ENCODE results near the gene LAMA5. TPM values are rescaled to one million over a fixed set of nuclear protein-coding genes. Genes with fewer than 3 reads are reported as not detected.

Gene LAMA5
- total RNA-seq, 2 experiments from 2014 or later, result 0.40 to 0.63 TPM

DNA sequence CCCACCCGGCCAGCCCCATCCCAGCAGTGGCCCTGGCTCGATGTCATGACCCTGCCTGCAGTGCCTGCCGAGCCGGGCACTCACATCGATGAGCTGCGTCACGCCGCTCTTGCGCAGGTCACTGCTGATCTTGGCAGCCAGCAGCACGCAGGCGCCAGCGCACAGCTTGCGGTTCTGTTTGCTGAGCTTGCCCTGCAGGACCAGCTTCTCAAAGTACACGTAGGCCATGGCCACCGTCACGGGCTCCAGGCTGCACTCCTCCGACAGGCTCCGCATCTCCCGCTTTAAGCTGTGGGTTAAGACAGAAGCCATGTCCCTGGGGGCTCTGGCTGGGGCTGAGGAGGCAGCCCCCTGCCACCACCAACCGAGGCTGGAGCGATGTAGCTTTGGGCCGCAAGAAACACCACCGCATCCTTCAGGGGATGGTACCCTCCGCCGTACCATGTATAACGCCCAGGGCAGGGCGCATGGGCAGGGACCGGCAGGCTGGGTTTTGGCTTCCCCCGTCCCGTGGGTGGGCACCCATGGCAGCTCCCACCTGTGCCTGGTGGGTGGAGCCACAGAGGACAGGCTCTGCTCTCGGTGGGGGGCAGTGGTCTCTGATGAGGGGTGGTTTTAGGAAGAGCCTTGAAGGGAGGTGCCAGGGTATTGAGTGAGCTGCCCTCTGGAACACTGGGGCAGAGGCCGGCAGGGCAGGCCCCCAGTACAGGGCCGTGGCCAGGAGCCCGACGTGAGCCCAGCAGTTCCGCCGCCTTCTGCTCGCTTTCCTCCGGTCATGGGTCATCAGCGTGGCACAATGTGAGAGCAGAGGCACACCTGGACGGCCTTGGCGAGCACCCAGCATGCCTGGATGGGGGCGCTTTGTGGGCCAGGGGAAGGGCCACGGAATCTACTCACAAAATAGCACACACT lies 24.3 kb upstream of the LAMA5 start:
- Mint-ChIP-seq H3K27me3 (ENCODE audit: low read depth) (no peaks in the 10 kb centered on the region), H3K4me3 (no peak overlapping the region), H3K27ac (no peak overlapping the region), H3K9me3 (ENCODE audit: insufficient read depth) (no peaks in the 10 kb centered on the region), H3K4me1 (ENCODE audit: low read depth) (peaks cover 23% of the 10 kb centered on the region), H3K36me3 (ENCODE audit: low read depth) (peaks cover 40% of the 10 kb centered on the region)
- no peak for ATAC-seq
- DNase-seq, result no peak
- ChIA-PET CTCF (interaction anchor here (1.0 to 1.1 kb wide), 2 partner anchors 9 to 89 kb away, joined by 3 read pairs; partner anchors contain the start of gene ADRM1), POLR2A (interaction anchor here (1.0 kb wide), 1 partner anchor 9 kb away, joined by 3 read pairs; no protein-coding TSS in a partner anchor)

GRCh38 chr20:62390317-62391164 lies 23.4 kb upstream of the LAMA5 start:
- Mint-ChIP-seq H3K4me1 (ENCODE audit: low read depth) (peaks cover 29% of the 10 kb centered on the region), H3K36me3 (ENCODE audit: low read depth) (peaks cover 43% of the 10 kb centered on the region), H3K4me3 (no peak overlapping the region), H3K27me3 (ENCODE audit: low read depth) (no peaks in the 10 kb centered on the region), H3K9me3 (ENCODE audit: insufficient read depth) (no peaks in the 10 kb centered on the region), H3K27ac (no peak overlapping the region)
- ATAC-seq (no peak), DNase-seq (no peak)
- CTCF ChIA-PET, result interaction anchor here (0.6 to 1.1 kb wide), 4 partner anchors 8 to 166 kb away, joined by 3 read pairs; partner anchors contain the start of gene ADRM1
- POLR2A ChIA-PET, result interaction anchor here (0.7 to 1.0 kb wide), 2 partner anchors 10 to 43 kb away, joined by 3 read pairs; no protein-coding TSS in a partner anchor

DNA sequence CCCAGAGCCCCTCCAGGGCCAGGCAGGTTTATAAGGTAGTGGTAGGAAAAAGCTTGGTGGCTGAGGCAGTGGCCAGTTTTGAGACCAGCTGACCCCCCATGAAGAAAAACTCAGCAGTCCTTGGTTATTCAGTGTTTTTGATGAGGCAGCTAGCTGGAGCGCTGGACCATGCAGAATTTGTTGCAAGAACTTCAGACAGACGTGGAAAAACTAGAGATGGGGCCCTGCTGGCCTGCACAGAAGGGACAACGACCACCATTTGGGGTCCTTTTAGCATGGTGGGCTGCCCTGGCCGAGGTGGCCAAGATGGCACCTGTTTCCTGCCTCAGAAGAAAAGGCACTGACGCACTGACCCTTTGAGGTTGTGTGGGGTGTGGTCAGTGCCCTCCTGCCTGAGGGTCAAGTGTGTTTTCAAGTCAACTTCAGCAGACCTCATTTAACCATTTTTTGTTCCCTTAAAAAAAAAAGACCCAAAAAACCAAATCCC lies 22.5 kb upstream of the LAMA5 start:
- POLR2A ChIA-PET, result interaction anchor here (0.7 kb wide), 1 partner anchor 42 kb away, joined by 3 read pairs; no protein-coding TSS in a partner anchor
- peaks cover 34% of the 10 kb centered on the region for H3K4me1 Mint-ChIP-seq (ENCODE audit: low read depth)
- H3K4me3 Mint-ChIP-seq, result peak overlapping the region; percentile 28
- H3K27ac Mint-ChIP-seq, result peak overlapping the region; percentile 75
- no peaks in the 10 kb centered on the region for H3K9me3 Mint-ChIP-seq (ENCODE audit: insufficient read depth)
- H3K36me3 Mint-ChIP-seq (ENCODE audit: low read depth), result peaks cover 45% of the 10 kb centered on the region
- DNase-seq, result no peak
- ATAC-seq, result no peak
- CTCF ChIA-PET, result no interaction called here
- no peaks in the 10 kb centered on the region for H3K27me3 Mint-ChIP-seq (ENCODE audit: low read depth)

DNA sequence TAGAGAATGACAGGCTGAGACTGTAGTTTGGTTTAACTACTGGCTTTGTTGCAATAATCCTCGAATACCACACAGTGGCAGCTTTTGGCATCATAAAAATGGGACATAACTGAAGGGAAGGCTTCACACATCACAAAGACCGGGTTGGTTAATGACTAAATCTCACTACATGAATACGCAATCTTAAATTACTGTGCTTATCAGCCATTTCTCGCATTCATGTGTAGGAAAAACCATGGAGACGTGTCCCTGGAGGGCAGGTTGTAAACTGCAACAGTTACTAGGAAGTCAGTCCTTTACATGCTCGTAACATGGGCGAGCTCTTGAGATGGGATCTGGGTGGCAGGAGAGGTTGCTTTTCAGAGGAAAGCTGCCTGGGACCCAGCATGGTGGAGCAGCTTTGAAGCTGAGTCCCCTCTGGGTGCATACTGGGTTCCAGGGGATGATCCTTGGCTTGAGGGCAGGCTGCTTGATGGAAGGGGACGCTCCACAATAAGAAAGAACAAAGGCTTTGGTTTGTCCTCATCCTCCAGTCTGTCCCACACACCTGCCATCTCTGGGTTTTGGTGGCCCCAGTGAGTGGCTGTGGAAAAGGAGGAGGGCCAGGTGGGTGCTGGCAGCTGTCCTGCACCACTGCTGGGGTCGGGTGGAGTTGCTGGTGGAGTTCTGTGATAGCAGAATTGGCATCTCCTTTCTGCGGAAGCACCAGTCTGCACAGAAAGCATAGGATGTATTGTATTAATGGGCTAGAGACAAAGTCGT lies 21.9 kb upstream of the LAMA5 start:
- Mint-ChIP-seq H3K36me3 (ENCODE audit: low read depth) (peaks cover 47% of the 10 kb centered on the region), H3K27ac (peak overlapping the region; percentile 92), H3K4me1 (ENCODE audit: low read depth) (peaks cover 39% of the 10 kb centered on the region), H3K4me3 (peak overlapping the region; percentile 87), H3K27me3 (ENCODE audit: low read depth) (no peaks in the 10 kb centered on the region), H3K9me3 (ENCODE audit: insufficient read depth) (no peaks in the 10 kb centered on the region)
- POLR2A ChIA-PET, result interaction anchor here (0.7 kb wide), 1 partner anchor 12 kb away, joined by 3 read pairs; no protein-coding TSS in a partner anchor
- no peak for DNase-seq
- CTCF ChIA-PET, result no interaction called here
- ATAC-seq, result no peak

DNA sequence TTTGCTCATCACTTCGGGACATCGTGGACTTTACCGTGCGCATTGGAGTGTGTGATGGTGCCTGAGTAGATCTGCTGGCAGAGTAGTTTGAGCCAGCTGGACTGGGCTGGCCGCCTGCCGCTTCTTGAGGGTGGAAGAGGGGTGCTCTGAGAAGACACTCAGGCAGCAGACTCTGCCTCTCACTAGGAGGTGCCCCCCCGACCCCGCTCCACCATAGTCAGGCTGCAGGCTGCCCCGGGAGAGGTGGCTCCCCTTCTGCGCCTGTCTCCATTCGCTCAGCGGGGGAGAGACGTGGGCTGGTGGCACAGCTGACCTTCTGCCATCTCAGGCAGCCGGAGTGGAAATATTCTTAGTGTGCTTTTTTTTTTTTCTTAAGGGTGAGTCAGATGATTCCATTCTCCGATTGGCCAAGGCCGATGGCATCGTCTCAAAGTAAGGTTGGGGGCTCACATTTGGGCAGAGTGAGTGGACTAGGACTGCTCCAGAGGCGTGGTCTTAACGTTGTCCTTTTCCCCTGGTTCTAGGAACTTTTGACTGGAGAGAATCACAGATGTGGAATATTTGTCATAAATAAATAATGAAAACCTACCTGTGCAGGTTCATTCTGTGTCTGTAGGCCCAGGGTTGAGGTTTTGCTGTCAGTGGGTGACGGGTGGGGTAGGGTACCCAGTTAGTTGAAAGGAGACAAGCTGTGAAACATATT lies 21.0 kb upstream of the LAMA5 start:
- POLR2A ChIA-PET, result interaction anchor here (0.6 to 0.7 kb wide), 3 partner anchors 13 to 103 kb away, joined by 3 to 4 read pairs (median 3); no protein-coding TSS in a partner anchor
- Mint-ChIP-seq H3K4me3 (peak overlapping the region; percentile 87), H3K27me3 (ENCODE audit: low read depth) (no peaks in the 10 kb centered on the region), H3K9me3 (ENCODE audit: insufficient read depth) (no peaks in the 10 kb centered on the region), H3K36me3 (ENCODE audit: low read depth) (peaks cover 48% of the 10 kb centered on the region), H3K4me1 (ENCODE audit: low read depth) (peaks cover 45% of the 10 kb centered on the region), H3K27ac (peak overlapping the region; percentile 92)
- DNase-seq (no peak), ATAC-seq (no peak)
- CTCF ChIA-PET, result no interaction called here

GRCh38 chr20:62387219-62387913 lies 20.3 kb upstream of the LAMA5 start:
- no peak for ATAC-seq
- ChIA-PET CTCF (interaction anchor here (1.0 to 1.9 kb wide), 4 partner anchors 85 to 265 kb away, joined by 3 to 4 read pairs (median 3); partner anchors contain the start of genes ADRM1 and LSM14B), POLR2A (interaction anchor here (0.6 to 1.4 kb wide), 5 partner anchors 12 to 103 kb away, joined by 3 to 6 read pairs (median 4); no protein-coding TSS in a partner anchor)
- Mint-ChIP-seq H3K36me3 (ENCODE audit: low read depth) (peaks cover 53% of the 10 kb centered on the region), H3K9me3 (ENCODE audit: insufficient read depth) (no peaks in the 10 kb centered on the region), H3K27ac (peak overlapping the region; percentile 92), H3K4me3 (peak overlapping the region; percentile 87), H3K4me1 (ENCODE audit: low read depth) (peaks cover 50% of the 10 kb centered on the region), H3K27me3 (ENCODE audit: low read depth) (no peaks in the 10 kb centered on the region)
- DNase-seq, result peak; percentile 53

GRCh38 chr20:62386383-62387218 lies 19.5 kb upstream of the LAMA5 start, which contains the start of gene RPS21:
TSS of gene RPS21 (plus strand) at chr20:62387103. CDS start at chr20:62387339, 236 bp downstream.
- peak within 1 kb of the TSS; percentile 87 for H3K4me3 Mint-ChIP-seq
- peaks cover 56% of the 10 kb centered on the region for H3K36me3 Mint-ChIP-seq (ENCODE audit: low read depth)
- CTCF ChIA-PET, result interaction anchor here (0.7 to 1.9 kb wide), 5 partner anchors 84 to 320 kb away, joined by 3 to 4 read pairs (median 3); partner anchors contain the start of genes ADRM1 and LSM14B
- POLR2A ChIA-PET, result interaction anchor here (0.5 to 1.4 kb wide), 8 partner anchors 13 to 243 kb away, joined by 3 to 6 read pairs (median 4); partner anchors contain the start of genes PSMA7 and SS18L1
- H3K9me3 Mint-ChIP-seq (ENCODE audit: insufficient read depth), result no peaks in the 10 kb centered on the region
- H3K4me1 Mint-ChIP-seq (ENCODE audit: low read depth), result peaks cover 50% of the 10 kb centered on the region
- H3K27me3 Mint-ChIP-seq (ENCODE audit: low read depth), result no peaks in the 10 kb centered on the region
- peak within 1 kb of the TSS; percentile 92 for H3K27ac Mint-ChIP-seq
- DNase-seq (peak; percentile 96), ATAC-seq (peak; percentile 94)

DNA sequence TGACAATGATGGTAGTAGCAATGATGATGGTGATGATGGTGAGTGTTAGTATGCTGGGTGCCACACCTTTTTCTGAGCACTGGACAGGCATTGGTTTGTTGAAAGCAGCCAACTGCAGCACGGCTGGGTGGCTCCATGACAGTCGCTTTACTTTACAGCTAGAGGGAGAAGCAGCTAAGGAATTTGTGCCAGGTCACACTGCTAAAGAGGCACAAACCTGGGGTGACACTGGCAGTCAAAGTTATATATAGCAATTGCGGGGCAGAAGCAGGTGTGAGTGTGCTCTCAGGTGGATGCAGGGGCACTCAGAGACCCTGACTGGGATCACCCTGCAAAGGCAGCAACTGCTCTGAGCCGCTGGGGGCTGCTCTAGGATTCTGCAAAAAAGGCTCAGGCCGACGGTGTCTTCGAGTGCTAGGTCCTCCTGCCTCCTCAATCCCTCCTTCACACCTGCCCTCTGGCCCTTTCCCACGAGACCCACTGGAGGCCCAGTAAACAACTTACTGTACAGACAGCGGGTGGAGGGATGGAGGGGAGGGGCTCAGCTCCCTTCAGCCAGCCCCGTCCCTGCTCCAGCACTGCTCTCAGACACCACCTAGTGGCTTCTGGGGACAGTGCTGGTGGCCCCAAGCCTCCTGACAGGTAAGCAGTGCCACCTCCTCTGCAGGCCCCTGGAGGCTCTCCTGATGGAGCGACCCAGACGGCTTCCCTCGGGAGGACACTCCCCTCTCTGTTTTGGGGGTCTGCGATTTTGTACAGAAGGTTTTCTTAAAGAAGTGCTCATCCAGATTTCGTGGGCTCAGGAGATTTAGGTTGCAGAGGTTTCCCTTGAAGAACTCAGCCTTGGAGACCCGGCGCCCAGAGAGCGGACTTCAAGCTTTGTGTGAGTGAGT lies 15.4 kb upstream of the LAMA5 start:
- peak; percentile 66 for ATAC-seq
- Mint-ChIP-seq H3K9me3 (ENCODE audit: insufficient read depth) (no peaks in the 10 kb centered on the region), H3K27me3 (ENCODE audit: low read depth) (no peaks in the 10 kb centered on the region), H3K4me3 (no peak overlapping the region), H3K4me1 (ENCODE audit: low read depth) (peaks cover 30% of the 10 kb centered on the region), H3K36me3 (ENCODE audit: low read depth) (peaks cover 25% of the 10 kb centered on the region), H3K27ac (peak overlapping the region; percentile 45)
- ChIA-PET POLR2A (no interaction called here), CTCF (interaction anchor here (0.5 to 2.3 kb wide), 12 partner anchors 9 to 414 kb away, joined by 3 to 31 read pairs (median 3); partner anchors contain the start of genes ADRM1 and MRGBP)
- peak; percentile 83 for DNase-seq

All from activated CD8-positive, alpha-beta T cell treated with anti-CD3 and anti-CD28 coated beads, Interleukin-2, amount 10 ng/mL, durations not matched to agents 7 days and 5 days (primary cell).